Chondrocyte (in vitro differentiated cells): Measurements from ENCODE around the gene PAPOLG. TPM values are rescaled to one million over a fixed set of nuclear protein-coding genes. Genes with fewer than 3 reads are reported as not detected.
A peak's percentile ranks its signal among the peaks of the same experiment; 100 is the strongest.

Experiments
- DNase-seq: peaks from one replicate; pipeline ENCODE4 v3.0.0; 2021; ENCODE audit warnings: mixed read lengths, low spot score
- H3K27ac Mint-ChIP-seq: one replicate; pipeline ENCODE4 v1.8.0; 2021; ENCODE audit warnings: mild to moderate bottlenecking, moderate library complexity, mixed read lengths; ENCODE audit not compliant: unreplicated experiment
- H3K27me3 Mint-ChIP-seq: 2 replicates; pipeline ENCODE4 v1.8.0; 2021; ENCODE audit warnings: low read depth, mixed read lengths
- H3K36me3 Mint-ChIP-seq: 2 replicates; pipeline ENCODE4 v1.8.0; 2021; ENCODE audit warnings: low read depth, mixed read lengths
- H3K4me1 Mint-ChIP-seq: 2 replicates; pipeline ENCODE4 v1.8.0; 2021; ENCODE audit warnings: low read depth, mild to moderate bottlenecking, mixed read lengths
- H3K4me3 Mint-ChIP-seq: one replicate; pipeline ENCODE4 v1.8.0; 2021; ENCODE audit warnings: mild to moderate bottlenecking, moderate library complexity, mixed read lengths; ENCODE audit not compliant: unreplicated experiment
- H3K9me3 Mint-ChIP-seq: 2 replicates; pipeline ENCODE4 v1.8.0; 2021; ENCODE audit warnings: low read depth, mixed read lengths
- CTCF ChIP-seq: fragments of 200-600 bp; sonication (generic); IDR thresholded peaks from 2 replicates; pipeline ENCODE4 v1.5.0; 2021; ENCODE audit warnings: antibody characterized with exemption, mild to moderate bottlenecking, moderate library complexity
- long read RNA-seq: library from polyadenylated mRNA; stranded (forward); transcript quantifications from one replicate; pipeline ENCODE4 v2.0.0, GENCODE V29; 2021
- total RNA-seq: library from RNA; stranded (reverse); gene quantifications from 3 replicates; pipeline ENCODE4 v1.2.1, GENCODE V29; 2021

Gene PAPOLG
- 10.0 to 13.2 TPM (median 12.7 TPM) in 3 replicates for total RNA-seq
- long read RNA-seq, full-length matches to known transcripts, result 3 of 7 reads
- long read RNA-seq, partial matches to known transcripts, result 1 of 7 reads
- long read RNA-seq, other reads (novel, unspliced or antisense), result 3 of 7 reads

- no peak for TF ChIP-seq CTCF
- peak; percentile 95 for DNase-seq
- Mint-ChIP-seq H3K27ac (peak within 1 kb of the TSS; percentile 98), H3K36me3 (peaks cover 12% of the 10 kb centered on the region), H3K27me3 (no peaks in the 10 kb centered on the region), H3K9me3 (no peaks in the 10 kb centered on the region), H3K4me3 (peak within 1 kb of the TSS; percentile 97), H3K4me1 (peaks cover 35% of the 10 kb centered on the region)
These were observed at the start of gene PAPOLG for GRCh38 chr2:60756097-60757087. PAPOLG (plus strand) TSS chr2:60756268; CDS start chr2:60756479, 211 bp downstream.

- H3K9me3 Mint-ChIP-seq, result no peaks in the 10 kb centered on the region
- peaks cover 4% of the 10 kb centered on the region for H3K27me3 Mint-ChIP-seq
- H3K27ac Mint-ChIP-seq, result no peak overlapping the region
- no peak overlapping the region for H3K4me3 Mint-ChIP-seq
- peak; percentile 87 for TF ChIP-seq CTCF
- no peak for DNase-seq
- H3K36me3 Mint-ChIP-seq, result no peaks in the 10 kb centered on the region
- peaks cover 4% of the 10 kb centered on the region for H3K4me1 Mint-ChIP-seq
These were observed 48.2 kb upstream of the PAPOLG start for GRCh38 chr2:60707750-60708371.

GRCh38 chr2:60708630-60709320 lies 47.3 kb upstream of the PAPOLG start:
- H3K4me1 Mint-ChIP-seq, result peaks cover 4% of the 10 kb centered on the region
- no peak for TF ChIP-seq CTCF
- no peaks in the 10 kb centered on the region for H3K36me3 Mint-ChIP-seq
- H3K27me3 Mint-ChIP-seq, result peaks cover under 1% of the 10 kb centered on the region
- no peak for DNase-seq
- no peak overlapping the region for H3K27ac Mint-ChIP-seq
- H3K4me3 Mint-ChIP-seq, result no peak overlapping the region
- H3K9me3 Mint-ChIP-seq, result no peaks in the 10 kb centered on the region

- Mint-ChIP-seq H3K36me3 (no peaks in the 10 kb centered on the region), H3K4me1 (peaks cover 4% of the 10 kb centered on the region), H3K27ac (no peak overlapping the region), H3K27me3 (no peaks in the 10 kb centered on the region), H3K9me3 (no peaks in the 10 kb centered on the region), H3K4me3 (no peak overlapping the region)
- no peak for DNase-seq
- no peak for TF ChIP-seq CTCF
These were observed 45.4 kb upstream of the PAPOLG start for GRCh38 chr2:60710707-60711106.

- TF ChIP-seq CTCF, result no peak
- no peak overlapping the region for H3K4me3 Mint-ChIP-seq
These were observed 40.5 kb upstream of the PAPOLG start for GRCh38 chr2:60715561-60715960.

More at GRCh38 chr2:60715561-60715960, 40.5 kb upstream of the PAPOLG start:
- Mint-ChIP-seq H3K36me3 (no peaks in the 10 kb centered on the region), H3K4me1 (no peaks in the 10 kb centered on the region), H3K27me3 (no peaks in the 10 kb centered on the region), H3K27ac (no peak overlapping the region), H3K9me3 (no peaks in the 10 kb centered on the region)
- DNase-seq, result no peak
